Uterus (tissue), 4 donors: ENCODE results near the gene SMAD3. TPM values are rescaled to one million over a fixed set of nuclear protein-coding genes. Genes with fewer than 3 reads are reported as not detected.

Experiments used
- DNase-seq, 2 donors: peaks; one replicate each; pipeline ENCODE4 v3.0.0-alpha.2; 2019 to 2020
- H3K27ac ChIP-seq, 2 donors: fragments of 200-600 bp; sonication (generic); 1 replicate in 1 of 2; 2 replicates in 1 of 2; pipeline ENCODE4 v1.5.1; 2016 to 2018
- H3K27me3 ChIP-seq, 2 donors: fragments of 200-600 bp; sonication (generic); one replicate each; pipeline ENCODE4 v1.5.1; 2018 to 2019; ENCODE audit warnings: control low read depth in 1 of 2
- H3K36me3 ChIP-seq, 2 donors: fragments of 200-600 bp; sonication (generic); one replicate each; pipeline ENCODE4 v1.5.1; 2019; ENCODE audit warnings: control low read depth in 1 of 2
- H3K4me1 ChIP-seq, 2 donors: fragments of 200-600 bp; sonication (generic); one replicate each; pipeline ENCODE4 v1.5.1; 2018 to 2019; ENCODE audit warnings: control low read depth in 1 of 2
- H3K4me3 ChIP-seq, 2 donors: fragments of 200-600 bp; sonication (generic); 1 replicate in 1 of 2; 2 replicates in 1 of 2; pipeline ENCODE4 v1.5.1; 2018 to 2019; ENCODE audit warnings: mild to moderate bottlenecking in 1 of 2
- H3K9me3 ChIP-seq, 2 donors: fragments of 200-600 bp; sonication (generic); one replicate each; pipeline ENCODE4 v1.5.1; 2019; ENCODE audit warnings: control low read depth in 1 of 2
- POLR2A ChIP-seq, 2 donors: fragments of 450-650 bp; IDR thresholded peaks; one replicate each; pipeline ENCODE4 v1.6.1; 2016; ENCODE audit warnings: antibody characterized with exemption in 2 of 2, mild to moderate bottlenecking in 1 of 2, moderate library complexity in 1 of 2
- intact Hi-C: fragments of 100-400 bp; cut with DNase I; formaldehyde crosslinking; loops from one replicate; pipeline ENCODE4 v1.15.1; 2023; ENCODE audit warnings: low total_unique reads
- total RNA-seq, 4 donors: library from RNA; depleted of rRNA in 3 of 4; stranded (reverse); fragments of >200 nt in 3 of 4; gene quantifications; one replicate each; pipeline versions ENCODE4 v1.1.0 to v1.2.4, GENCODE V29; 2014 to 2023
- TF ChIP-seq, protein P1 (sequence below), 4 experiments: fragments of 200-600 bp in 2 of 4; fragments of 450-650 bp in 2 of 4; sonication (generic) in 2 of 4; IDR thresholded peaks; one replicate each; pipeline ENCODE4 v1.5.1; 2016 to 2019; ENCODE audit warnings: antibody characterized with exemption in 4 of 4, mild to moderate bottlenecking in 2 of 4, moderate library complexity in 1 of 4
- donor health status: DM: yes; HTN: yes; CAD: no.

Gene SMAD3
- total RNA-seq, 4 donors from 2014 or later: 14.3 to 66.9 (median 32.3) TPM

DNA sequence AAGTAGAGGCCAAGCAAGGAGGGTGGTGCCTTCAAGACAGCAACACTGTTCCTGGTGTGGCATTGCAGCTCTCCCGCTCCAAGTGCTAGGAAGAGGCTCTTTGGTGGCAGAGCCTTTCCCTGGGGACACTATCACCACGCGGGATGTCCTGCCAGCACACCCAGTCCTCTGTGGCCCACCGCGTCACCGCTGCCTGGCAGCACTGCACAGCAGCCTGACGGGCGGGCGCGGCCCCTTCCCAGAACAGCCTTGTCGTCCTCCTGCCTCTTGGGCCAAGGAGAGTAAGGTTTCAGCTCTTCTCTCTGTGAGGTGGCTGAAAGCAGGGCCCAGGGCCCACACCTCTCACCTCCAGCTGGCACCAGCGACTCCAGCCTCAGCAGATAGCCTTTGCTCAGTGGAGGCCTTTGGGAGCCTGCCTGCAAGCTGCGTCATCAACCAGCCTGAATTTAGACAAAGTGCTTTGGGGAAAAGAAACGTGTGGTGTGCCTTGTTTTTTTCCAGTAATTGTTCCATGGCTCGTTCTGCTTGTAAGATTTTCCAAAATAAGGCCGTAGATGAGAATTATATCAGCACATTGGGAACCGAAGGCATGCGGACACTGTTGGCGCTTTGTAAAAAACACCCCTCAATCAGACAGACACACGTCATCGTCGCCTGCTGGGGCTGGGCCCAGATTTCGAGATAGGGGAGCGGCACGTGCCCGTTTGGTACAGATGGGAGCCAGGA lies 124.1 kb downstream of the SMAD3 start:
- Histone ChIP-seq H3K4me3 (no peak overlapping the region), H3K27ac (peak overlapping the region; percentile 91 to 92), H3K27me3 (no peaks in the 10 kb centered on the region), H3K9me3 (no peaks in the 10 kb centered on the region), H3K4me1 (peaks cover 18 to 37% of the 10 kb centered on the region in 2 donors), H3K36me3 (no peaks in the 10 kb centered on the region)
- TF ChIP-seq, protein P1, sequence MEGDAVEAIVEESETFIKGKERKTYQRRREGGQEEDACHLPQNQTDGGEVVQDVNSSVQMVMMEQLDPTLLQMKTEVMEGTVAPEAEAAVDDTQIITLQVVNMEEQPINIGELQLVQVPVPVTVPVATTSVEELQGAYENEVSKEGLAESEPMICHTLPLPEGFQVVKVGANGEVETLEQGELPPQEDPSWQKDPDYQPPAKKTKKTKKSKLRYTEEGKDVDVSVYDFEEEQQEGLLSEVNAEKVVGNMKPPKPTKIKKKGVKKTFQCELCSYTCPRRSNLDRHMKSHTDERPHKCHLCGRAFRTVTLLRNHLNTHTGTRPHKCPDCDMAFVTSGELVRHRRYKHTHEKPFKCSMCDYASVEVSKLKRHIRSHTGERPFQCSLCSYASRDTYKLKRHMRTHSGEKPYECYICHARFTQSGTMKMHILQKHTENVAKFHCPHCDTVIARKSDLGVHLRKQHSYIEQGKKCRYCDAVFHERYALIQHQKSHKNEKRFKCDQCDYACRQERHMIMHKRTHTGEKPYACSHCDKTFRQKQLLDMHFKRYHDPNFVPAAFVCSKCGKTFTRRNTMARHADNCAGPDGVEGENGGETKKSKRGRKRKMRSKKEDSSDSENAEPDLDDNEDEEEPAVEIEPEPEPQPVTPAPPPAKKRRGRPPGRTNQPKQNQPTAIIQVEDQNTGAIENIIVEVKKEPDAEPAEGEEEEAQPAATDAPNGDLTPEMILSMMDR (IDR thresholded peaks at IDR 0.05): no peak
- intact Hi-C loops: loop anchor here (5.0 kb wide), 1 partner anchor 42 kb away; no protein-coding TSS in a partner anchor
- DNase-seq: peak; percentile 93 to 94

DNA sequence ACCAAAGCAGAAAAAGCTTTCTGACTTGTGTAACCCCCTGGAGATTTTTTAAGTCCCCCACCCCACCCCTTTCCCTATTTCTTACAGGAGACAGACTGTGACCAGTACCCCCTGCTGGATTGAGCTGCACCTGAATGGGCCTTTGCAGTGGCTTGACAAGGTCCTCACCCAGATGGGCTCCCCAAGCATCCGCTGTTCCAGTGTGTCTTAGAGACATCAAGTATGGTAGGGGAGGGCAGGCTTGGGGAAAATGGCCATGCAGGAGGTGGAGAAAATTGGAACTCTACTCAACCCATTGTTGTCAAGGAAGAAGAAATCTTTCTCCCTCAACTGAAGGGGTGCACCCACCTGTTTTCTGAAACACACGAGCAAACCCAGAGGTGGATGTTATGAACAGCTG lies 124.9 kb downstream of the SMAD3 start:
- peaks cover 18 to 37% of the 10 kb centered on the region in 2 donors for H3K4me1 ChIP-seq
- peak in 1 of 2 donors; percentile 16 for DNase-seq
- H3K27me3 ChIP-seq: no peaks in the 10 kb centered on the region
- H3K9me3 ChIP-seq: no peaks in the 10 kb centered on the region
- no peak overlapping the region for H3K4me3 ChIP-seq
- TF ChIP-seq POLR2A (IDR thresholded peaks at IDR 0.05): no peak
- TF ChIP-seq, protein P1 (IDR thresholded peaks at IDR 0.05): no peak
- peak overlapping the region; percentile 91 to 92 for H3K27ac ChIP-seq
- intact Hi-C loops: no loop called here
- no peaks in the 10 kb centered on the region for H3K36me3 ChIP-seq

- TF ChIP-seq, protein P1 (IDR thresholded peaks at IDR 0.05): no peak
- no peak for TF ChIP-seq POLR2A (IDR thresholded peaks at IDR 0.05)
These were observed 125.4 kb downstream of the SMAD3 start for GRCh38 chr15:67190813-67191212.

DNA sequence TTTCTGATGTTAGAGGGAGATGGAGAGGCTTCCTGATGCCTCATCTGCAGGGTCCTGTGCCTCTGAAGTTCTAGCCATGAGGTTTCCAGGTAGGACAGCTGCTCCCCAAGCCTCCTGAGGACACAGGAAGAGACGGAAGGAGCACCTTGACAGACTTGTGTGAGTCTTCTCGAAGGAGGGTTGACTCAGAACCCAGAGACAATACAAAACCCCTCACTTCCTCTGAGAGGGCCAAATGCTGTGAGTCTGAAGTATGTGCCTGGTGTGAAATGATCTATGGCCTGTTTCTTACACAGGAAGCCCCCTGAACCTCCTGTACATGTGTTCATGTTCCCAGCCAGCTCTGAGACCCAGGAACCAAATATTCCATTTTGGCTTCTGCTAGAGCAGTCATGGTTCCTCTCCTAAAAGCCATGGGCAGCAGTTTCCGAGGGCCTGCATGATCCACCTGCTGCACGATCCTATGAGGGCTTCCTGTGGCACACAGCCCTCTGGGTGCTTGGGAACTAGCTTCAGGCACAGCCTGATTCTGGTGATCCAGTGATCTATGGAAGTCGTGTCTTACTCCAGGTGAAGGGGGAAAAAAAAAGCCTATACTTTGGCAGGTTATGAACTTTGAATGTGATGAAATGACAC lies 126.9 kb downstream of the SMAD3 start:
- peak overlapping the region; percentile 81 to 92 for H3K27ac ChIP-seq
- no peak for TF ChIP-seq POLR2A (IDR thresholded peaks at IDR 0.05)
- TF ChIP-seq, protein P1 (IDR thresholded peaks at IDR 0.05): no peak
- DNase-seq: no peak
- H3K27me3 ChIP-seq: no peaks in the 10 kb centered on the region
- H3K36me3 ChIP-seq: no peaks in the 10 kb centered on the region
- H3K4me3 ChIP-seq: no peak overlapping the region
- peaks cover 12 to 28% of the 10 kb centered on the region in 2 donors for H3K4me1 ChIP-seq
- H3K9me3 ChIP-seq: no peaks in the 10 kb centered on the region
- intact Hi-C loops: no loop called here

More at GRCh38 chr15:67190813-67191212, 125.4 kb downstream of the SMAD3 start:
- H3K9me3 ChIP-seq: no peaks in the 10 kb centered on the region
- H3K27ac ChIP-seq: peak overlapping the region; percentile 91 to 92
- H3K36me3 ChIP-seq: no peaks in the 10 kb centered on the region
- no peak for DNase-seq
- intact Hi-C loops: no loop called here
- no peak overlapping the region for H3K4me3 ChIP-seq
- H3K4me1 ChIP-seq: peaks cover 15 to 37% of the 10 kb centered on the region in 2 donors
- H3K27me3 ChIP-seq: no peaks in the 10 kb centered on the region
